NOMO-1 (cell line): ENCODE results near the gene CDHR4.
"Not testable (repeated sequence)": the region's sequence is repeated elsewhere in the genome, so short reads cannot be mapped to it uniquely, and the experiment has no call there.

ENCODE experiments used
- DNase-seq, 2 experiments: peaks; one replicate each; lab custom pipeline; 2025; ENCODE audit not compliant: unreplicated experiment in 2 of 2; lab: John Stamatoyannopoulos, UW

Gene CDHR4

DNA sequence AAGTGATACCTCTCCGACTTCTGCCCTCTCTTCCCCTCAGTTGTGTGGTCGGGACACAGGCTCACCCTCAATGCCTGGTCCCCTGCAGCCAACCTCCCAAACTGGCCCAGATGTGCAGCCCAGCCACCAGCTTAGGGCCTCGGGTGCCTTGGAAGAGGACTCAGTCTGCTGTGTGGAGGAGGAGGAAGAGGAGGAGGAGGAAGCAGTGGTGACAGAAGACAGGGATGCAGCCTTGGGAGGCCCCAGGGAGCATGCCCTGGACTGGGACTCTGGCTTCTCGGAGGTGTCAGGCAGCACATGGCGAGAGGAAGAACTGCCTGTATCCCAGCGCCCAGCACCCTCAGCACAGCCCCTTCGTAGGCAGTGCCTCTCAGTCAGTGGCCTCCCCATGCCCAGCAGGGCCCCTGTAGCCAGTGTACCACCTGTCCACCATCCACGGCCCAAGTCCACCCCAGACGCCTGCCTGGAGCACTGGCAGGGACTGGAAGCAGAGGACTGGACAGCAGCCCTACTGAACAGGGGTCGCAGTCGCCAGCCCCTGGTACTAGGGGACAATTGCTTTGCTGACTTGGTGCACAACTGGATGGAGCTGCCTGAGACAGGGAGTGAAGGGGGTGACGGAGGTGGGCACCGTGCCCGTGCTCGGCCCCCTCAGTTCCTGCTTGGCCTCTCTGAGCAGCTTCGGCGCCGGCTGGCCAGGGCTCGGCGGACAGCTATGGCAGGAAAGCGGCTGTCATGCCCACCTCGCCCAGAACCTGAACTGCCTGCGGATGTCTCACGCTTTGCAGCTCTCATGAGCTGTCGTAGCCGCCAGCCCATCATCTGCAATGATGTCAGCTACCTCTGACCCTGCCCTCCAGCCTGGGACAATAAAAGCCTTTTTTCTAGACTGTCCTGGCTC, 4.7 kb upstream of the CDHR4 start:
- DNase-seq, result no peak

DNA sequence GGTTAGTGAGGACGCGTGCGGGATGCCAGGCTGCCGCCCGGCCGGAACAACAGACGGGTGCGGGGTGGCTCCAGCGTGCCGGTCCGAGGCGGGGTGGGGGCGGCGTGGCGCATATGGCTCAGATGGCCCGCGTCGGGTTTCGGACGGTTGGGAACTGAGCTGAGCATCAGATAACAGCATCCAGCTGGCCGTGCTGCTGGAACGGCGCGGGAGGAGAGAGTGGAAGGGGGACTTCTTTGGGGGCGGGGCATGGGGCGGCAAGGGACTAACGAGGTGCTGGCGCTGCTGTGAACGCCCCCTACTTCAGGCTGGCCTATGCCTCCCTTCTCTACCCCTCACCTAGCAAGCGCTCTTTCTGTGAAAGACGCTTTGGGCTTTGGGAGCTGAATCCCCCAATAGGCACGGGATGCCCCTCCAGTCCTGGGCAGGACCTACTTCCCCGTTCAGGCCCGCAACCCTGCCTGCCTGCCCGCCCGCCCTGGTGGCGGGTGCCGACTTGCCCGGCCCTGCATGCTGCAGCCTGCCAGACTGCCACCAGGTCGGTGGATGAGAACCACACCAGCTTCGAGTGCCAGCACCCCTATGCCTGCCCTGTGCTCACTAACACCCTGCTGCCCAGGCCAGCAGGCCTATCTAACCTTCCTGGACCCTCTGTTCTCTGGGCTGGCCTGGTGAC, 3.9 kb upstream of the CDHR4 start:
- peak; percentile 57 to 75 for DNase-seq

DNA sequence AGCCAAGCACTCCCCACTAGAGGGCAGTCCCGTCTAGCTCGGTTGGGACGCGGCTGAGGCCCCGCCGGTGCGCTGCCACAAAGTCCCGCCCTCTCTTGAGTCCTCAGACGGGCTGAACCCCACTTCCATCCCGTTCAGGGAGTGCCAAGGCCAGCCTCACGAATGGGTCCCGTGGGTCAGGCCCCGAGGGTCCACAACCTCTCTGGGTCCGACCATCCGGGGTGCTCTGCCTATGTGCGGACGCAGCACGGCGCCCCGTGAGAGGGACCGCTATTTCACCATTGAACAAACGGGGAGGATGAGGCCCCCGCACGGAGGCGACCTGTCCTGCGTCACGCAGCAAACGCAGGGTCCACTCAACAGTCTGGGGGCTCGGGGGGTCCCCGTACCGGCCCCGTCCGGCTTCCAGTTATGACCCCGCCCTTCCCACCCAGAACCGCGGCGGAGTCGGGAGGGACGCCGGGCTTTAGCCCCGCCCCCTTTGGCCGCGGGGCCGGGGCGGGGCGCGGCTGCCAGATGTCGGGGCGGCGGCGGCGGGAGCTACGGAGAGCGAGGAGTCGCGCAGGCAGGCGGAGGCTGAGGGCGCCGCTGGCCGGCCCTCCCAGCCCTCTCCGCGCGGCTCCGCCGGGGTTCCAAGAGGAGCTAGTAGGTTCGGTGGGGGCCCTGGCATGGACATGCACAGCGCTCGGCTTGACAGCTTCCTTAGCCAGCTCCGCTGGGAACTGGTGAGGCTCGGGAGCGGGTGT, 3.2 kb upstream of the CDHR4 start, which contains the start of gene INKA1:
INKA1 (plus strand) TSS at position 543 of the 746 bp plus-strand sequence; CDS start at position 675, 132 bp downstream.
- peak; percentile 79 to 89 for DNase-seq

DNA sequence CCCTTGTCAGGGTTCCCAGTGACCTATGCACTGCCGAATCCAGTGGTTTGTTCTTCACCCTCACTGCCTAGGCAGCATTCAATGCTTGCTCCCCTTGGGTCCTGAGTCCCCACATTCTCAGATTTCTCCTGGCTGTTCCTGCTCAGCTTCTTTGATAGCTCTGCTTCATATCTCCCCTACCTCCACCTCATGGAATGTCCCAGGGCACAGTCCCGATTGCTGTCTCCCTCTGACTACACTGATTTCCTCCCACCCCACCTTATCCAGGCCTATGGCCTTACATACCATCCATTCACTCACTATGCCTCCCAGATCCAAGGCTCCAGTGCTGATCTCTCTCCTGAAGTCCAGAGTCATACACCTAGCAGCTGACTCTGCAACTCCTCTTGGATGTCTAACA, 1.5 kb upstream of the CDHR4 start:
- no peak for DNase-seq

DNA sequence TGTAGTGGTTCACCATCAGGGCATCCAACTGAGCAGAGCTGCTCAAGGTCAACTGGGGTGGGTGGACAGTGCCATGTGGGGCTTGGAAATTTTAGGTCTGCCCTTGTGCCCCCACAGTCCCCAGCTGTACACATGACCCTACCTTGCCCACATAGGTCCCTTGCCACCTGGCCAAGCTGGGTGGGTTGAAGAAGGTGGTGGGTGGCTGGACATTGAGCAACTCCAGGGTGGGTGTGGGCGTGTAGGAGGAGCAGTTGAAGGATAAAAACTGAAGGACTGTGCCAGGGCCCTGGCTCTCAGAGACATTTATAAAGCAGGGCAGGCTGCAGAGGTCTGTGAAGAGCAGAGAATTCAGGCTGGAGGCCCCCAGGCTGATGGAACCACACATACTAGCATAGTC, 568 bp downstream of the CDHR4 start:
- no peak for DNase-seq

DNA sequence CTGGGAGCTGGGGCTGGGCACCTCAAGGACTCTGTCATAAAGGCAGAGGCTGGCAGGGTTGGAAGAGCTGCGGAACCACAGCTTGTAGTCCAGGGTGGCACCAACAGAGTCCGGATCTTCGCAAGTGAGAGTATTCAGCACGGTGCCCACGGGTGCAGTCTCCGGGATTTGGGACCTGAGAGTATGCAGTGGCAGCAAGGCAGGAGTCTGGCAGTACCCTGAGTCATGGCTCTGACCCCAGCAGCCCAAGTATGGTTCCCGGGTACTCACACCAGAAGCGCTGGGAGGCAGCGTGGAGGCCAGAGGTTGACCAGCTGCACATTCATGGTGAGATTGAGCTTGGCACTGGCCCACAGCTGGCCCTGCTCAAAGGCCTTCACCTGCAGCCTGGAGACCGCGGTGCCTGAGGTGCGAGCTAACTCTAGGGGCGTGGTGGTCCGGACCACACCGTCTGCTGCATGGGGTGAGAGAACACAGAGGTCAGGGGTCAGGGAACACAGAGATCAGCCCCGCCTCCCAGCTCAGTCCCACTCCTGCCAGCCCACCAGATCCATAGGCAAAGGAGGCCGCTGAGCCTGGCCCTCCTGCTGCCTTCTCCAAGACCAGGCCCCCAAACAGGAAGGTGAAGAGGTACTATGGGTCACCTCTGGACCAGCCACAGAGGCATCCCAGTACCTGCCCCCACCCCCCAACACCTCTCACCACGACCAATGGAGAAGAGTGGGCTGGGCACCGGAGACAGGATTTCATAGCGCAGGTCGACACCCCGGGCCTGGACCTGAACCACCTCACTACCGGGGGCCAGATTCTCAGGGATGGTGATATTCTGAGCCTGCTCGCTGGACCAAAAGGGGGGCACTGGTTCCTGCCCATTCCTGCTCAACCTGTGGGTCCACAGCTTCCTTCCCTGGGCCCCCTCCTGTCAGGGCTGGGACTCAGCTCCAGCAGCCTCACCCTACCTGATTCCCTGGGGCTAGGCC, 4.5 kb downstream of the CDHR4 start:
- DNase-seq, result no peak

DNA sequence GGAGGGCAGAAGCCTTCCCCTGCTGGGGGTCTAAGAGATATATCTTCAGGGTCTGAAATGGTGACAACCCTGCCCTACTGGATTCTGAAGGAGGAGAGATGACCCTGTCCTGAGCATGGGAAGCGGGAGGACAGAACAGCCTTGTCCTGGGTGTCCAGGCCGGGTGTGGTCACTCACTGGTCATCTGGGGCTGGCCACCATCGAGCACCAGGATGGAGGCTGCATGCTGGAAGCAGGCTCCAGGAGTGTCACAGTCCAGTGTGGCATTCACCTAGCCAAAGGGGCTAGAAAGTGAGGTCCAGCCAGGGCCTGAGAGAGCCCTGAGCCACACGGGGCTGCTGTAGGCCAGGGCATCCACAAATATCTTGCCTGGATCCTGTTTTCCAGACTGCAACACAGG, 5.2 kb downstream of the CDHR4 start:
- DNase-seq, result no peak

DNA sequence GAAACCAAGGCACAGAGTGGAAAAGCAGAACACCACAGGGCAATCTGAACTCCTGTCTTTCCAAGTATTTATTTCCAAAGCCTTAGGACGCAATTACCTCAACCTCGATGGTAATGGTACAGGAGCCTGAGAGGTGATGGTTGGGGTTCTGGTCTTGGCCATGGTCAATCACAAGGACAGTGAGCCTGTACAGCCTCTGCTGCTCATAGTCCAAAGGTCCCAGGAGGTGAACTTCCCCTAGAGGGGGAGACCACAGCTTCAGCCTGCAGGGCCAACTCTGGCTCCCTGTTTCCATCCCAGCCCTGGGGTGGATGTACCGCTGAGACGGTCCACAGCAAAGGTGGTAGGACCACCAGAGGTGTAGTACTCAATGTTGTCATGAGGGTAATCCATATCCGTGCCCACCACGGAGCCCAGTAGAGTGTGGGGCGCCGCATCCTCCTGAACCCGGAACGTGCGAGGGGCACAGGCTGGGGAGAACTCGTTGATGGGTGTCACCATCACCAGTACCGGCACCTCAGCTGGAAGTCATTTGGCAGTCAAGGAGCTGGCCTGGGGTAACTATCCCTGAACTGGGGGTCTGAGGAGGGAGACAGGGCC, 6.1 kb downstream of the CDHR4 start:
- DNase-seq, result no peak

DNA sequence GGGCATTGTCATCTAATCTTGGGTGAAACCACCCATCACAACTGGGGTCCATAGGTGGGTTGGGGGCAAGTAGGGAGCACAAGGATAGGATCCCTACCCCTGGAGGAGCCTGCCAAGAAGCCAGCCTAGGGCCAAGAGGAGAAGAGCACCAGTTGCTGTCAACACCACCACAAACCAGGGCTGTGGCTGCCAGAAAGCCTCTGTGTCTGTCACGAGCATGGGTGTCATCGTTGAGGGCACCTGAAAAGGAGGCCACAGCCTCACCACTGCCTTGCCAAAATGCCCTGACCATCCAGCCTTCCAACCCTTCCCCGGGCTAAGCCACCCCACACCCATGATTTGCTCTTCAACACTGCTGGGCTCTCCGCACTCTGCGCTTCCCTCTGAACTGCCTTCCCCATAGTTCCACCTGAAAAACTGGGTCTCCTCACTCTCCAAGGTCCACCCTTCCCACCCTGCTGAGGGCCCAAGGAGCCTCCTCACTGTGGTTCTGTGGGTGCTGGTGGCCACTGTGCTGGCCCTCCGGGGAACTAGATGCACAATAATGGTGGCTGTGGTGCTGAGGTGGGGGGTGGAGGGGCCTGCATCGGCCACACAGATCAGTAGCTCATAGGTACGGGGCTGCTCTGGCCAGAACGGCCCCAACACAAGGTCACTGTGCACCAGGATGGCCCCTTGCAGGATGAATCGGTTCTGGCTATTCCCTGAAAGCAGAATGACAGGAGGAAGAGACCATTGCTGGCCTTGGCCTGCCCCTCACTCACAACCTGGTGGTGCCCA, 7.1 kb downstream of the CDHR4 start:
- no peak for DNase-seq

DNA sequence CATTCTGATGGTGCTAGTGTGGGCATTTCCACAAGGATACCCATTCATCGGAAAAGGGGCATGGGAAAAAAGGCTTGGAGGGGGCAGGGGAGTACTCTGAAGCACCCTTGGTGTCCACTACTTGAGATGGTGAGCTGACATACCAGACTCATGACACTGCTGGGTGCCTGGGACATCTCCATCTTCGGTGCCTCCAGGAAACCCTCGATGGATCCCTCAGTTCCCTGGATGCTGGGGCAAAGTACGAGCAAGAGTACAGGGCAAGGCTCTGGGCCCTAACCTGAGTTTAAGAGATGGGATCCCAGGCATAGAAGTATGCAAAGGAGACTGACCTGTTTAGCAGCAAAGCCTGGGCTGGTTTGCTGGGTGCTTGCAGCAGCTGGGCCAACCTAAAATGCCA, 8.1 kb downstream of the CDHR4 start:
- no peak for DNase-seq

DNA sequence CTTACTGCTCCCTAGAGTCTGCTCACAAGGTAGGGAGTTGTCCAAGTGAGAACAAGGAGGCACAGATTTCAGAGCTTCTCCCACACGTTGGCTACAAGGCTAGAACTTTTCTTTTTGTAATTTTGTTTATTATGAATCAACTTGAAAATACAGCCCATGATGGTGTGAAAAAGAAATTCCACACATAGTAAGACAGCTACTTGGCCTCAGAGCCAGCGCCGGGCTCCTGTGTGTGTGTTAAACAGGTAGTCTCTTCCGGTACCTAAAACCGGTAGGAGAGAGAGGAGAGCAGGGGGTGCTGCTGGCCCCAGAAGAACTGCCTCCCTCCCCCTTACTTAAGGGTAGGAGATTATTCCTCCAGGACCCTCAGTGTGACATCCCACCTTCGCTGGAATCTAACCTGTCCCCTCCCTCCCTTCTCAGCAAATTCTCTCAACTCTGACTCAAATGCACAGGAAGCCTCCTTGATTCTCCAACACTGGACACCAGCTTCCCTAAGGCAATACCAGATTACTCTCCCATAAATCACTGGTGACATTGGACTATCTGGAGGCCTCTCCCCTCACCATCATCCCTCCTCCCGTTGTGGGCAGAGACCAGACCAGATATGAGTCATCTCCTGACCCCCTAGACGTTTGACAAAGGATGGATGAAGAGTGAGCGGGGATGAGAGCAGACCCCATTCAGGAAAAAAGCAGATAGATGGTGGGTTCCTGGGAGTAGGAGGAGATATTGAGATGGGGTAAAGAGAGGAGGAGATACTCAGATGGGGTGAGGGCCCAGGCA, 8.9 kb downstream of the CDHR4 start:
- no peak for DNase-seq

DNA sequence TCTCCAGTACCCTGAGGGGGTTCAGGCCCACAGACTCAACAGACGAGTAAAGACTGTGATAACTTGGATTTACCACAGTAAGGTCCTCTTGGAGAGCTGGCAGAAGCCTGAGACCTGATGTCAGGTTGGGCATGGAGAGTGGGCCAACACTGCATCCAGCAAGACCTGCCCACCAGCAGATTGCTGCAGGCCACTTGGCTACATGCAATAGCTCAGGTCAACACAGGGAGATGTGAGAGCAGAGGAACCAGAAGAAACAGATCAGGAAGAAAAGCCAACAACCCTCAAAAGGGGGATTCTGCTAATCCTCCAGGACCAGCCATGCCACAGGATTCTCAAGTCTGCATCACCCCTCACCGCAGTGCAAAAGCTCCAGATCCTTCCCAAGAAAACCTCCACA, 11.6 kb downstream of the CDHR4 start:
- DNase-seq, result no peak

DNA sequence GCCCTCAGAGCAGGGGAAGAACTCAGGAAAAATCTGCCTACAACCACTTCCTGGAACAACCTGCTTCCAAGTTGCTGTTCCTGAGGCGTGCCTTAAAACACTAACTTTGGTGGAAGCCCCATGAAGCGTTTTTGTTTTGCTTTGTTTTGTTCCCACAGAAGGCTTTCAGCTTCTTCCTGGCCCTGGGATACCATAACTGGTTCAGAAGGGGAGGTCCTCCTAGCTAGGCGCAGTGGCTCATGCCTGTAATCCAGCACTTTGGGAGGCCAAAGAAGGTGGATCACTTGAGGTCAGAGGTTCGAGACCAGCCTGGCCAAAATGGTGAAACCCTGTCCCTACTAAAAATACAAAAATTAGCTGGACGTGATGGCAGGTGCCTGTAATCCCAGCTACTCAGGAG, 12.1 kb downstream of the CDHR4 start:
- DNase-seq, result no peak

DNA sequence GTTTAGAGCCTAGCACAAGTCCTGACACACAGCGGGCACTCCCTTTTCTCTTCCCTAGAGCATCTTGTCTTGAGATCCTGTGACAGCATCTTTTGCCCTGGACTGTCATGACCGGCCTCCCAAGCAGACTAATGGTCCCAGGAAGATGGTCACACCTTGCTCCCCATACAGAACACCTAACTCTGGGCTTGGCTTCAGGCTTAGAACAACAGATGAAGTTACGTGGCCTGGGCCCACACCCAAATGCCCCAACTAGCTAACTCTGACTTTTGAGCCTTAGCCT, 12.6 kb downstream of the CDHR4 start:
- DNase-seq, result no peak

DNA sequence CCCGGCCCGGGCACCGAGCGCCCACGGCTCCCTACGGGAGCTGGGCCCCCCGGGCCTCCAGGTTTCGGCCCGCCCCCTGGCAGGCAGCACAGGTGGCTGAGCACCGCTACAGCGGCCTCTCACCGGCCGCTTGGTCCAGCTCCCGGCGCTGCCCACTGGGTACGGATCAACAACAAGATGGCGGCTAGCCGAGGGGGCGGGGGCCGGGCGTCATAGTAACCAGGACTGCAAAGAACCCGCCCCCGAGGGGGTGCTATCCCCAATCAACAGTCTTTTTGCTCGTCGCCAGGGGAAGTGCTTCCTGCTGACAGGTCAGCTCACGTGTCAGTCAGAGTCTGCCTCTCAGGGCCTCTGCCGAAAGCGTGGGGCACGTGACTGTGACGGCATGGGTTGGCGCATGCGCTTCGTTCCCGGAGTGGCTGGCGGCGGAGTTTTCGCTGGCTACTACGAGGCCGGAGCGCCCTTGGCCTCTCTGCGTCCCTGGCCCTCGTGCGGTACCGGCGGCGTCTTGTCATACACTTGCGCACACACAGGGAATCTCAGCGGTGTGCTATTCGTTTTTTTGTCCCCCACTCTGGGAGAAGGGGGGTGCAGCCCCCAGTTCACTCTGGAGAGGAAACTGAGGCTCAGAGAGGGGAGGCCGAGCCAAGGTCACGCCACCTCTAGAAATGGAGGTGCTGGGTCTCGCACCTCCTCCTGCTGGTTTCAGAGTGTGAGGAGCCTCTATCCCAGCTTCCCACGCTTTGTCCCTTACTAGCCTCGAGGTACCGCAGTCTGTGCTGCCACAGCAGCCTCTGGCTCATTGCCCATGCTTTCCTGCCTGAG, 13.1 kb downstream of the CDHR4 start, which contains the start of gene IP6K1:
IP6K1 (minus strand) TSS at position 186 of the 825 bp plus-strand sequence. CDS start 38,502 bp downstream, outside the sequence.
- peak; percentile 99 for DNase-seq

DNA sequence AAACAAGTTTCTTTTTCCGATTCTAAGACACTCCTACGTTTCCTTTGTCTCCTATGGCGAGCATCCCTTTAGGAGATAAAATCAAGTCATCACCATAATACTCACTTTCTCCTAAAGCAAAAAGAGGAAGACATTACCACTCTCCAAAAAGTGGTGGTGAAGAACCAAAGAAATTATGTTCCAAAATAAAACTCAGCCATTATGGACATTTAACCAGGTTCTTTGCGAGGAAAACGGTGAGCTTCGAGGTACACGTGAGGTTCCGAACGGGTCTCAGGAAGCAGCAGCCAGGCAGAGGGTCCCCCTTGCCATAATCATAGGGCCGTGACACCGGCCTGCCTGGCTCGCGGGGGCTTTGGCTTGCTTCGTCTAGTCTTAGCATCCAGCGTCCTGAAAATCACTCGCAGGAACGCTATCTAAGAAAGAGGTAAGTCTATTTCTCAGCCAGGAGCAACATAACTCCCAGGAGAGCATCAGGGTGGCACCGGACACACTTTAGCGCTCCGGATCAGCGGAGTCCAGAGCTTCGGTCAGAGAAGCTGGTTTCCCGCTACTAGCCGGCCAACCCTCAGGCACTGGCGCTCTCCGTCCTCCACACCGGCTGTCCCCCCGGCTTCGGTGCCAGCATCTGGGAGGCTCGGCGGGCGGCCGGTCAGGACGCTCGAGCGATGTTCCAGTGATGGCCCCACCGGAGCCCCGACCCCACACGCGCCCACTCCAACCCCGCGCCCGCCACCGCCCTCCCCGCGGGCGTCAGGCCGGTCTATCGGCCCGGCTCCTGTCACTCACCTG, 13.9 kb downstream of the CDHR4 start:
- peak in 1 of 2 experiments; percentile 51 for DNase-seq

DNA sequence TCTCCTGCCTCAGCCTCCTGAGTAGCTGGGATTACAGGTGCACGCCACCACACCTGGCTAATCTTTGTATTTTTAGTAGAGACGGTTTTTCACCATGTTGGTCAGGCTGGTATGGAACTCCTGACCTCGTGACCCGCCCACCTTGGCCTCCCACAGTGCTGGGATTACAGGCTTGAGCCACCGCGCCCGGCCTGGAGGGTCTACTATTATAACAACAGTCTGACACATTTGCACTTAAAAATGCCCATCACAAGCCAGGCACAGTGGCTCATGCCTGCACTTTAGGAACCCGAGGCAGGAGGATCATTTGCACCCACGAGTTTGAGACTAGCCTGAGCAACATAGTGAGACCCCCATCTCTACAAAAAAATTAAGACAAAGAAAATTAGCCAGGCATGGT, 17.4 kb downstream of the CDHR4 start:
- DNase-seq, result not testable (repeated sequence)
